Measurements from ENCODE around the gene SEC31B. TPM values are rescaled to one million over a fixed set of nuclear protein-coding genes. Genes with fewer than 3 reads are reported as not detected.

Gene SEC31B
- total RNA-seq, 1 experiment from 2014 or later = 6.3 TPM

- H3K27ac Mint-ChIP-seq = peak overlapping the region in 2 of 3 experiments; percentile 24 to 99; a peak in 2 of 7 replicates
- H4K91ac ChIP-seq (ENCODE audit: insufficient read length, low read depth, low read length) = no peak overlapping the region
- H3K23ac ChIP-seq (ENCODE audit: insufficient read length, low read depth, low read length) = no peak overlapping the region
- H3K4ac ChIP-seq (ENCODE audit: low read depth, low read length) = no peak overlapping the region
- H3K9me3 Mint-ChIP-seq = no peaks in the 10 kb centered on the region
- H3K36me3 Mint-ChIP-seq (ENCODE audit: insufficient read depth in 1 of 3, low read depth in 3 of 3) = peaks cover 13 to 30% (median 27%) of the 10 kb centered on the region in 3 experiments; a peak in 6 of 7 replicates
- H2AFZ ChIP-seq (ENCODE audit: low read length) = no peak overlapping the region
- TF ChIP-seq, protein P1, sequence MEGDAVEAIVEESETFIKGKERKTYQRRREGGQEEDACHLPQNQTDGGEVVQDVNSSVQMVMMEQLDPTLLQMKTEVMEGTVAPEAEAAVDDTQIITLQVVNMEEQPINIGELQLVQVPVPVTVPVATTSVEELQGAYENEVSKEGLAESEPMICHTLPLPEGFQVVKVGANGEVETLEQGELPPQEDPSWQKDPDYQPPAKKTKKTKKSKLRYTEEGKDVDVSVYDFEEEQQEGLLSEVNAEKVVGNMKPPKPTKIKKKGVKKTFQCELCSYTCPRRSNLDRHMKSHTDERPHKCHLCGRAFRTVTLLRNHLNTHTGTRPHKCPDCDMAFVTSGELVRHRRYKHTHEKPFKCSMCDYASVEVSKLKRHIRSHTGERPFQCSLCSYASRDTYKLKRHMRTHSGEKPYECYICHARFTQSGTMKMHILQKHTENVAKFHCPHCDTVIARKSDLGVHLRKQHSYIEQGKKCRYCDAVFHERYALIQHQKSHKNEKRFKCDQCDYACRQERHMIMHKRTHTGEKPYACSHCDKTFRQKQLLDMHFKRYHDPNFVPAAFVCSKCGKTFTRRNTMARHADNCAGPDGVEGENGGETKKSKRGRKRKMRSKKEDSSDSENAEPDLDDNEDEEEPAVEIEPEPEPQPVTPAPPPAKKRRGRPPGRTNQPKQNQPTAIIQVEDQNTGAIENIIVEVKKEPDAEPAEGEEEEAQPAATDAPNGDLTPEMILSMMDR (conservative IDR thresholded peaks at IDR 0.05) = no peak
- H2AK5ac ChIP-seq (ENCODE audit: insufficient read length, low read length) = no peak overlapping the region
- peaks cover 15 to 17% of the 10 kb centered on the region in 2 experiments for H3K4me1 Mint-ChIP-seq
- no peak overlapping the region for H2BK5ac ChIP-seq (ENCODE audit: insufficient read length, low read length)
- no peak overlapping the region for H3K14ac ChIP-seq (ENCODE audit: insufficient read depth, low read length)
- peak overlapping the region; percentile 90 for H3K9ac ChIP-seq (ENCODE audit: extremely low read depth, insufficient read length, low read length)
- no peak overlapping the region for H4K5ac ChIP-seq (ENCODE audit: insufficient read length, low read depth, low read length)
- no peaks in the 10 kb centered on the region for H3K9me3 ChIP-seq (ENCODE audit: control insufficient read depth, low read depth, low read length)
- H4K8ac ChIP-seq (replicated peaks; ENCODE audit: insufficient read length, low read depth, low read length) = no peak overlapping the region
- H4K20me1 ChIP-seq (ENCODE audit: control insufficient read depth, insufficient read depth, insufficient read length) = no peaks in the 10 kb centered on the region
- H3K23me2 ChIP-seq (ENCODE audit: insufficient read length, low read depth, low read length, poor library complexity, severe bottlenecking) = peaks cover 7% of the 10 kb centered on the region
- peak overlapping the region; percentile 100 for H3K4me3 Mint-ChIP-seq
- no peak overlapping the region for H3T11ph ChIP-seq (ENCODE audit: low read length)
- no peak overlapping the region for H2BK12ac ChIP-seq (ENCODE audit: insufficient read length, low read depth, low read length)
- DNase-seq = no peak
- H3K4me1 ChIP-seq (ENCODE audit: insufficient read depth, low read length) = no peaks in the 10 kb centered on the region; the same call in 1 of the 2 replicates
- no CpG with 5 or more reads among the region's 18 CpGs for WGBS (ENCODE audit: extremely low coverage, insufficient read length, low lambda C conversion rate)
- H3K56ac ChIP-seq (ENCODE audit: insufficient read length, low read depth, low read length) = no peak overlapping the region
- no peak overlapping the region for H2BK20ac ChIP-seq (ENCODE audit: low read depth, low read length, poor library complexity, severe bottlenecking)
- H3K27ac ChIP-seq (ENCODE audit: insufficient read length, low read depth, low read length) = no peak overlapping the region
- no peaks in the 10 kb centered on the region for H3K27me3 ChIP-seq (ENCODE audit: insufficient read depth, low read length)
- H3K27me3 Mint-ChIP-seq (ENCODE audit: low read depth) = no peaks in the 10 kb centered on the region
- H3K4me2 ChIP-seq (ENCODE audit: insufficient read depth, insufficient read length, low read length) = peak overlapping the region; percentile 99
- no peaks in the 10 kb centered on the region for H3K79me2 ChIP-seq (ENCODE audit: insufficient read depth, low read length)
- peaks cover 3% of the 10 kb centered on the region for H3K79me1 ChIP-seq (ENCODE audit: insufficient read depth, low read depth, low read length, poor library complexity, severe bottlenecking)
- H2BK15ac ChIP-seq (ENCODE audit: low read depth, low read length) = no peak overlapping the region
- H3K18ac ChIP-seq (ENCODE audit: insufficient read length, low read depth, low read length) = no peak overlapping the region
- H2BK120ac ChIP-seq (ENCODE audit: low read depth, low read length, poor library complexity, severe bottlenecking) = no peak overlapping the region
Observed at GRCh38 chr10:100528921-100529474, 9.3 kb upstream of the SEC31B start.
